ENCODE results near the gene HEPHL1. TPM values are rescaled to one million over a fixed set of nuclear protein-coding genes. Genes with fewer than 3 reads are reported as not detected.

HEPHL1 gene
- total RNA-seq, 2 experiments from 2014 or later, result not detected

GRCh38 chr11:94049351-94049750 lies 28.2 kb downstream of the HEPHL1 start:
- no peak overlapping the region for H3K4me3 Mint-ChIP-seq
- no peaks in the 10 kb centered on the region for H3K9me3 Mint-ChIP-seq
- no peaks in the 10 kb centered on the region for H3K36me3 Mint-ChIP-seq (ENCODE audit: low read depth)
- no peak for TF ChIP-seq CTCF (IDR thresholded peaks at IDR 0.05)
- H3K27me3 Mint-ChIP-seq, result peaks cover 7% of the 10 kb centered on the region
- intact Hi-C loops (cut with micrococcal nuclease), result no loop called here
- CTCF ChIA-PET, result no interaction called here
- H3K27ac Mint-ChIP-seq, result no peak overlapping the region
- no peaks in the 10 kb centered on the region for H3K4me1 Mint-ChIP-seq (ENCODE audit: low read depth)
- POLR2A ChIA-PET, result no interaction called here
- DNase-seq (no peak), ATAC-seq (no peak)

GRCh38 chr11:94058630-94059029 lies 37.5 kb downstream of the HEPHL1 start:
- ChIA-PET POLR2A (no interaction called here), CTCF (no interaction called here)
- H3K27me3 Mint-ChIP-seq, result peaks cover 19% of the 10 kb centered on the region

GRCh38 chr11:94059065-94059464 lies 37.9 kb downstream of the HEPHL1 start:
- Mint-ChIP-seq H3K4me3 (no peak overlapping the region), H3K9me3 (no peaks in the 10 kb centered on the region), H3K4me1 (ENCODE audit: low read depth) (no peaks in the 10 kb centered on the region), H3K27ac (no peak overlapping the region), H3K27me3 (peaks cover 16% of the 10 kb centered on the region), H3K36me3 (ENCODE audit: low read depth) (no peaks in the 10 kb centered on the region)
- CTCF ChIA-PET, result no interaction called here
- no peak for TF ChIP-seq CTCF (IDR thresholded peaks at IDR 0.05)
- no peak for ATAC-seq
- POLR2A ChIA-PET, result no interaction called here
- intact Hi-C loops (cut with micrococcal nuclease), result no loop called here
- DNase-seq, result no peak

More at GRCh38 chr11:94058630-94059029, 37.5 kb downstream of the HEPHL1 start:
- intact Hi-C loops (cut with micrococcal nuclease), result no loop called here
- Mint-ChIP-seq H3K9me3 (no peaks in the 10 kb centered on the region), H3K4me3 (no peak overlapping the region), H3K36me3 (ENCODE audit: low read depth) (no peaks in the 10 kb centered on the region), H3K27ac (no peak overlapping the region), H3K4me1 (ENCODE audit: low read depth) (no peaks in the 10 kb centered on the region)
- TF ChIP-seq CTCF (IDR thresholded peaks at IDR 0.05), result no peak
- no peak for ATAC-seq
- no peak for DNase-seq

- no peaks in the 10 kb centered on the region for H3K9me3 Mint-ChIP-seq
These were observed 39.2 kb downstream of the HEPHL1 start for GRCh38 chr11:94060401-94060800.

GRCh38 chr11:94062360-94062759 lies 41.2 kb downstream of the HEPHL1 start:
- Mint-ChIP-seq H3K4me3 (no peak overlapping the region), H3K27me3 (peaks cover 21% of the 10 kb centered on the region), H3K9me3 (no peaks in the 10 kb centered on the region), H3K27ac (no peak overlapping the region), H3K4me1 (ENCODE audit: low read depth) (no peaks in the 10 kb centered on the region), H3K36me3 (ENCODE audit: low read depth) (no peaks in the 10 kb centered on the region)
- intact Hi-C loops (cut with micrococcal nuclease), result no loop called here
- POLR2A ChIA-PET, result no interaction called here
- TF ChIP-seq CTCF (IDR thresholded peaks at IDR 0.05), result no peak
- DNase-seq (no peak), ATAC-seq (no peak)
- CTCF ChIA-PET, result no interaction called here

More at GRCh38 chr11:94060401-94060800, 39.2 kb downstream of the HEPHL1 start:
- no peak for TF ChIP-seq CTCF (IDR thresholded peaks at IDR 0.05)
- intact Hi-C loops (cut with micrococcal nuclease), result no loop called here
- DNase-seq, result no peak
- H3K27ac Mint-ChIP-seq, result no peak overlapping the region
- no peaks in the 10 kb centered on the region for H3K4me1 Mint-ChIP-seq (ENCODE audit: low read depth)
- ATAC-seq, result no peak
- peaks cover 19% of the 10 kb centered on the region for H3K27me3 Mint-ChIP-seq
- no peaks in the 10 kb centered on the region for H3K36me3 Mint-ChIP-seq (ENCODE audit: low read depth)
- ChIA-PET CTCF (no interaction called here), POLR2A (no interaction called here)
- no peak overlapping the region for H3K4me3 Mint-ChIP-seq

Data from activated CD8-positive, alpha-beta T cell treated with anti-CD3 and anti-CD28 coated beads for 36 hours (primary cell).